Peyer's patch (tissue), 4 donors: ENCODE measurements around the gene HNRNPLL.

ENCODE experiments used
- POLR2A ChIP-seq, 2 donors: fragments of 450-650 bp; IDR thresholded peaks; one replicate each; pipeline ENCODE4 v1.5.1; 2017; ENCODE audit warnings: antibody characterized with exemption in 2 of 2, mild to moderate bottlenecking in 2 of 2, moderate library complexity in 2 of 2
- TF ChIP-seq, protein P1 (sequence below), 6 experiments: fragments of 450-650 bp in 4 of 6; fragments of 200-600 bp in 2 of 6; sonication (generic) in 1 of 6; IDR thresholded peaks; one replicate each; pipeline ENCODE4 v1.5.1; 2017 to 2019; ENCODE audit warnings: antibody characterized with exemption in 6 of 6, mild to moderate bottlenecking in 3 of 6, moderate library complexity in 1 of 6

DNA sequence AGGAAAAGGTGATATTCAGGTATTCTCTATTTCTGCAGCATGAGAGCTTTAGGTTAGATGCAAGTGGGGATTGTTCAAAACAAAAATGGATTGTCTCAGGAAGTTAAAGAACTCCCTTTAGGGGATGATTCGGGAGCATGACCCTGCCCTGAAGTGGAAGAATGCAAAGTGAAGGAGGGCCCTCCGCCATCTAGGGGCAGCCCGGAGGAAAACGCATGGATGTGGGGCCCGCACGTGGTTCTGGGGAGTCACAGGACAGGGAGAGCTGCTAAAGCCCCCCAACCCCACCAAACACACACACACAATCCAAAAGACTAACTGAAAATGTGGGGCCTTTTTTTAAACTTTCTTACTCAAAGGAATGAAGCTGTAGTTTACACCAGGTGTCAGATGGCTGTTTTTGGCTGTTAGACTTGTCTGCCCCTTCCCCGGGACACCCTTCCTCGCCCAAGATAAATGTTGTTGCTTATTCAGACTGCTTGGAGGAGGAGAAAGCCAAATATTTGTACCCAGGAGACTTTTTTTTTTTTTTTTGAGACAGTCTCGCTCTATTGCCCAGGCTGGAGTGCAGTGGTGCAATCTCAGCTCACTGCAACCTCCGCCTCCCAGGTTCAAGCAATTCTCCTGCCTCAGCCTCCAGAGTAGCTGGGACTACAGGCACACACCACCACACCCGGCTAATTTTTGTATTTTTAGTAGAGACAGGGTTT is 78.8 kb downstream of the HNRNPLL start:
- TF ChIP-seq, protein P1, sequence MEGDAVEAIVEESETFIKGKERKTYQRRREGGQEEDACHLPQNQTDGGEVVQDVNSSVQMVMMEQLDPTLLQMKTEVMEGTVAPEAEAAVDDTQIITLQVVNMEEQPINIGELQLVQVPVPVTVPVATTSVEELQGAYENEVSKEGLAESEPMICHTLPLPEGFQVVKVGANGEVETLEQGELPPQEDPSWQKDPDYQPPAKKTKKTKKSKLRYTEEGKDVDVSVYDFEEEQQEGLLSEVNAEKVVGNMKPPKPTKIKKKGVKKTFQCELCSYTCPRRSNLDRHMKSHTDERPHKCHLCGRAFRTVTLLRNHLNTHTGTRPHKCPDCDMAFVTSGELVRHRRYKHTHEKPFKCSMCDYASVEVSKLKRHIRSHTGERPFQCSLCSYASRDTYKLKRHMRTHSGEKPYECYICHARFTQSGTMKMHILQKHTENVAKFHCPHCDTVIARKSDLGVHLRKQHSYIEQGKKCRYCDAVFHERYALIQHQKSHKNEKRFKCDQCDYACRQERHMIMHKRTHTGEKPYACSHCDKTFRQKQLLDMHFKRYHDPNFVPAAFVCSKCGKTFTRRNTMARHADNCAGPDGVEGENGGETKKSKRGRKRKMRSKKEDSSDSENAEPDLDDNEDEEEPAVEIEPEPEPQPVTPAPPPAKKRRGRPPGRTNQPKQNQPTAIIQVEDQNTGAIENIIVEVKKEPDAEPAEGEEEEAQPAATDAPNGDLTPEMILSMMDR (IDR thresholded peaks at IDR 0.05) = no peak
- TF ChIP-seq POLR2A (IDR thresholded peaks at IDR 0.05) = no peak
